HepG2 (cell line): ENCODE results near the gene HAPLN3.

Experiments
- CTCF ChIP-seq: sonication (generic); formaldehyde crosslinking; IDR thresholded peaks from 2 replicates; pipeline ENCODE4 v1.5.0; 2020; ENCODE audit warnings: mild to moderate bottlenecking, missing genetic modification reagents, moderate library complexity
- EZH2 ChIP-seq: conservative IDR thresholded peaks from 2 replicates; pipeline ENCODE4 v1.6.1; 2012; ENCODE audit warnings: mild to moderate bottlenecking, low read depth, low read length, moderate library complexity

GRCh38 chr15:88915354-88915753 is 20.0 kb upstream of the HAPLN3 start:
- TF ChIP-seq CTCF (CRISPR knock-in tag) (no peak), EZH2 (no peak)
